SK-N-SH treated with all-trans-retinoic acid at 6 μM for 48 hours (cell line): Measurements from ENCODE around the gene DDHD1.
A peak's percentile ranks its signal among the peaks of the same experiment; 100 is the strongest.

Experiments
- ATAC-seq: fragments of 200-7000 bp; cut with Tn5 transposase; 3 replicates; pipeline ENCODE4 v1.9.1; 2020; ENCODE audit warnings: mild to moderate bottlenecking, moderate library complexity
- ARNTL ChIP-seq: fragments of 450-650 bp; formaldehyde crosslinking; IDR thresholded peaks from 2 replicates; pipeline ENCODE4 v1.5.0; 2020; ENCODE audit warnings: low read depth, mild to moderate bottlenecking, moderate library complexity, borderline replicate concordance
- BACH2 ChIP-seq: fragments of 250-450 bp; sonication (Bioruptor Pico); IDR thresholded peaks from 2 replicates; pipeline ENCODE4 v1.9.0; 2021; ENCODE audit warnings: mild to moderate bottlenecking, borderline replicate concordance
- CREB5 ChIP-seq: fragments of 250-450 bp; sonication (Bioruptor Pico); IDR thresholded peaks from 2 replicates; pipeline ENCODE4 v1.5.1; 2020; ENCODE audit warnings: low read depth, mild to moderate bottlenecking, moderate library complexity
- CSDC2 ChIP-seq: fragments of 250-450 bp; sonication (Bioruptor Pico); IDR thresholded peaks from 2 replicates; pipeline ENCODE4 v1.5.0; 2020; ENCODE audit warnings: mild to moderate bottlenecking, moderate library complexity
- CSRNP3 ChIP-seq: fragments of 250-450 bp; sonication (Bioruptor Pico); IDR thresholded peaks from 2 replicates; pipeline ENCODE4 v1.5.1; 2021; ENCODE audit warnings: mild to moderate bottlenecking, moderate library complexity
- GLIS3 ChIP-seq: fragments of 250-450 bp; sonication (Bioruptor Pico); IDR thresholded peaks from 2 replicates; pipeline ENCODE4 v1.5.0; 2020; ENCODE audit warnings: mild to moderate bottlenecking, moderate library complexity
- ISL1 ChIP-seq: fragments of 250-450 bp; sonication (Bioruptor Pico); IDR thresholded peaks from 2 replicates; pipeline ENCODE4 v2.1.2; 2022; ENCODE audit warnings: mild to moderate bottlenecking, moderate library complexity
- OSR1 ChIP-seq: fragments of 250-450 bp; sonication (Bioruptor Pico); IDR thresholded peaks from 2 replicates; pipeline ENCODE4 v1.8.0; 2022; ENCODE audit warnings: moderate library complexity, mild to moderate bottlenecking, inconsistent platforms
- PATZ1 ChIP-seq: fragments of 250-450 bp; sonication (Bioruptor Pico); IDR thresholded peaks from 2 replicates; pipeline ENCODE4 v1.8.0; 2020; ENCODE audit warnings: mild to moderate bottlenecking, moderate library complexity, borderline replicate concordance
- POU6F1 ChIP-seq: fragments of 250-450 bp; sonication (Bioruptor Pico); IDR thresholded peaks from 2 replicates; pipeline ENCODE4 v1.8.0; 2021; ENCODE audit warnings: low read depth, mild to moderate bottlenecking, moderate library complexity, borderline replicate concordance
- PPARA ChIP-seq: fragments of 250-450 bp; sonication (Bioruptor Pico); IDR thresholded peaks from 2 replicates; pipeline ENCODE4 v1.5.0; 2020; ENCODE audit warnings: mild to moderate bottlenecking, borderline replicate concordance
- RARB ChIP-seq: fragments of 250-450 bp; sonication (Bioruptor Pico); IDR thresholded peaks from 2 replicates; pipeline ENCODE4 v1.8.0; 2021; ENCODE audit warnings: mild to moderate bottlenecking, moderate library complexity
- TCF4 ChIP-seq: fragments of 250-450 bp; sonication (Bioruptor Pico); IDR thresholded peaks from 2 replicates; pipeline ENCODE4 v1.8.0; 2021; ENCODE audit warnings: mild to moderate bottlenecking, moderate library complexity, borderline replicate concordance
- TOX ChIP-seq: fragments of 250-450 bp; sonication (Bioruptor Pico); IDR thresholded peaks from 2 replicates; pipeline ENCODE4 v1.8.0; 2021; ENCODE audit warnings: mild to moderate bottlenecking, moderate library complexity, borderline replicate concordance
- TSHZ2 ChIP-seq: fragments of 250-450 bp; sonication (Bioruptor Pico); IDR thresholded peaks from 2 replicates; pipeline ENCODE4 v1.5.0; 2020; ENCODE audit warnings: mild to moderate bottlenecking, moderate library complexity
- ZFP30 ChIP-seq: fragments of 450-650 bp; formaldehyde crosslinking; IDR thresholded peaks from 2 replicates; pipeline ENCODE4 v1.5.0; 2022; ENCODE audit warnings: mild to moderate bottlenecking, moderate library complexity
- ZNF565 ChIP-seq: fragments of 450-650 bp; formaldehyde crosslinking; conservative IDR thresholded peaks from 2 replicates; pipeline ENCODE4 v1.5.0; 2020; ENCODE audit warnings: low read depth, mild to moderate bottlenecking, moderate library complexity
- ZNF70 ChIP-seq: fragments of 450-650 bp; formaldehyde crosslinking; IDR thresholded peaks from 2 replicates; pipeline ENCODE4 v1.5.0; 2020; ENCODE audit warnings: mild to moderate bottlenecking, moderate library complexity
- ZNF8 ChIP-seq: fragments of 450-650 bp; formaldehyde crosslinking; IDR thresholded peaks from 2 replicates; pipeline ENCODE4 v1.5.0; 2020; ENCODE audit warnings: mild to moderate bottlenecking, moderate library complexity

The DDHD1 gene

GRCh38 chr14:53175375-53175774, 22.3 kb upstream of the DDHD1 start:
- no peak for ATAC-seq
- TF ChIP-seq TOX (no peak), ZFP30 (CRISPR knock-in tag) (no peak), ZNF565 (CRISPR knock-in tag) (no peak), OSR1 (CRISPR knock-in tag) (no peak), PPARA (no peak), RARB (CRISPR knock-in tag) (no peak), GLIS3 (CRISPR knock-in tag) (no peak)

- TF ChIP-seq CREB5 (CRISPR knock-in tag) (no peak), ZNF8 (CRISPR knock-in tag) (no peak), CSRNP3 (CRISPR knock-in tag) (no peak), RARB (CRISPR knock-in tag) (no peak), GLIS3 (CRISPR knock-in tag) (no peak), TSHZ2 (CRISPR knock-in tag) (peak; percentile 78; the same call in 1 of the 2 replicates), OSR1 (CRISPR knock-in tag) (no peak), ZNF565 (CRISPR knock-in tag) (no peak), TCF4 (CRISPR knock-in tag) (peak; percentile 64; the same call in 1 of the 2 replicates)
- ATAC-seq, result no peak; the same call in 2 of the 3 replicates
Measured at GRCh38 chr14:53174918-53175317, 21.8 kb upstream of the DDHD1 start.

GRCh38 chr14:53168786-53169185, 15.7 kb upstream of the DDHD1 start:
- ATAC-seq, result no peak
- TF ChIP-seq POU6F1 (CRISPR knock-in tag) (no peak), ZFP30 (CRISPR knock-in tag) (no peak), ARNTL (CRISPR knock-in tag) (no peak), ZNF70 (CRISPR knock-in tag) (no peak), PATZ1 (CRISPR knock-in tag) (no peak), BACH2 (CRISPR knock-in tag) (no peak), CREB5 (CRISPR knock-in tag) (no peak), ZNF8 (CRISPR knock-in tag) (no peak), ISL1 (CRISPR knock-in tag) (no peak), GLIS3 (CRISPR knock-in tag) (no peak), CSRNP3 (CRISPR knock-in tag) (no peak), CSDC2 (CRISPR knock-in tag) (no peak)
